GM23338 (cell line): ENCODE measurements around the gene ZNF70. TPM values are rescaled to one million over a fixed set of nuclear protein-coding genes. Genes with fewer than 3 reads are reported as not detected.

Experiments used
- ATAC-seq: fragments of 200-7000 bp; cut with Tn5 transposase; 3 replicates; pipeline ENCODE4 v1.9.1; 2020
- DNase-seq: peaks from one replicate; pipeline ENCODE4 v3.0.0-alpha.2; 2015; ENCODE audit warnings: low spot score
- H2AFZ ChIP-seq: fragments of 200-600 bp; sonication (generic); 2 replicates; pipeline ENCODE4 v1.8.0; 2016; ENCODE audit warnings: antibody characterized with exemption, mild to moderate bottlenecking, moderate library complexity
- H3F3A ChIP-seq: fragments of 200-600 bp; sonication (generic); replicated peaks from 2 replicates; pipeline ENCODE4 v1.8.0; 2017; ENCODE audit warnings: antibody characterized with exemption, mixed run types, low read depth
- H3K27ac ChIP-seq: fragments of 200-600 bp; sonication (generic); 2 replicates; pipeline ENCODE4 v1.6.1; 2016; ENCODE audit warnings: low read depth
- H3K27me3 ChIP-seq: fragments of 200-600 bp; sonication (generic); 2 replicates; pipeline ENCODE4 v1.8.0; 2016; ENCODE audit warnings: mild to moderate bottlenecking, mixed run types, moderate library complexity; ENCODE audit not compliant: insufficient read depth
- H3K36me3 ChIP-seq: fragments of 200-600 bp; sonication (generic); 2 replicates; pipeline ENCODE4 v1.8.0; 2016; ENCODE audit warnings: mild to moderate bottlenecking; ENCODE audit not compliant: insufficient read depth
- H3K4me1 ChIP-seq: fragments of 200-600 bp; sonication (generic); 2 replicates; pipeline ENCODE4 v1.8.0; 2016; ENCODE audit warnings: mild to moderate bottlenecking, moderate library complexity; ENCODE audit not compliant: insufficient read depth
- H3K4me2 ChIP-seq: fragments of 200-600 bp; sonication (generic); 2 replicates; pipeline ENCODE4 v1.7.1; 2017; ENCODE audit warnings: mixed run types
- H3K4me3 ChIP-seq: fragments of 200-600 bp; sonication (generic); 2 replicates; pipeline ENCODE4 v1.6.1; 2016; ENCODE audit warnings: mixed run types
- H3K79me2 ChIP-seq: fragments of 200-600 bp; sonication (generic); replicated peaks from 2 replicates; pipeline ENCODE4 v1.8.0; 2017; ENCODE audit warnings: mild to moderate bottlenecking; ENCODE audit not compliant: insufficient read depth
- H3K9me2 ChIP-seq: fragments of 200-600 bp; sonication (generic); 2 replicates; pipeline ENCODE4 v1.8.0; 2017; ENCODE audit not compliant: insufficient read depth
- H4K20me1 ChIP-seq: fragments of 200-600 bp; sonication (generic); replicated peaks from 2 replicates; pipeline ENCODE4 v1.8.0; 2017; ENCODE audit warnings: mild to moderate bottlenecking; ENCODE audit not compliant: insufficient read depth
- H3K27ac Mint-ChIP-seq: 2 replicates; pipeline ENCODE4 v1.8.0; 2020; ENCODE audit warnings: inconsistent platforms, mild to moderate bottlenecking, moderate library complexity, mixed read lengths
- H3K27me3 Mint-ChIP-seq: 3 replicates; pipeline ENCODE4 v1.8.0; 2022; ENCODE audit warnings: low read depth, mild to moderate bottlenecking, moderate library complexity, mixed read lengths, inconsistent platforms; ENCODE audit not compliant: insufficient read depth, poor library complexity
- H3K36me3 Mint-ChIP-seq: 3 replicates; pipeline ENCODE4 v1.8.0; 2021; ENCODE audit warnings: low read depth, mild to moderate bottlenecking, inconsistent platforms, moderate library complexity, mixed read lengths
- H3K4me1 Mint-ChIP-seq: 3 replicates; pipeline ENCODE4 v1.8.0; 2020; ENCODE audit warnings: mild to moderate bottlenecking, inconsistent platforms, mixed read lengths
- H3K4me3 Mint-ChIP-seq: 3 replicates; pipeline ENCODE4 v1.8.0; 2021; ENCODE audit warnings: moderate library complexity, mild to moderate bottlenecking, inconsistent platforms, mixed read lengths
- H3K9me3 Mint-ChIP-seq: 3 replicates; pipeline ENCODE4 v1.8.0; 2020; ENCODE audit warnings: moderate library complexity, mild to moderate bottlenecking, inconsistent platforms, mixed read lengths
- CREB1 ChIP-seq: fragments of 250-450 bp; sonication (Bioruptor Pico); IDR thresholded peaks from 2 replicates; pipeline ENCODE4 v1.5.0; 2020; ENCODE audit warnings: low read depth, mild to moderate bottlenecking, moderate library complexity
- EZH2 ChIP-seq: fragments of 200-600 bp; sonication (generic); IDR thresholded peaks from one replicate; pipeline ENCODE4 v1.8.0; 2017; ENCODE audit warnings: antibody characterized with exemption, mild to moderate bottlenecking, low read depth; ENCODE audit not compliant: unreplicated experiment
- EZH2phosphoT487 ChIP-seq: fragments of 200-600 bp; sonication (generic); IDR thresholded peaks from one replicate; pipeline ENCODE4 v1.8.1; 2018; ENCODE audit warnings: antibody characterized with exemption; ENCODE audit not compliant: unreplicated experiment
- JUNB ChIP-seq: IDR thresholded peaks from one replicate; pipeline ENCODE4 v1.6.1; 2016; ENCODE audit warnings: antibody characterized with exemption; ENCODE audit not compliant: unreplicated experiment
- POLR2AphosphoS5 ChIP-seq: IDR thresholded peaks from 2 replicates; pipeline ENCODE4 v1.6.1; 2016; ENCODE audit warnings: antibody characterized with exemption, low read depth
- ZNF114 ChIP-seq: fragments of 250-450 bp; sonication (Bioruptor Pico); IDR thresholded peaks from 2 replicates; pipeline ENCODE4 v1.5.0; 2020; ENCODE audit warnings: mild to moderate bottlenecking, moderate library complexity
- ZNF331 ChIP-seq: fragments of 250-450 bp; sonication (Bioruptor Pico); IDR thresholded peaks from 2 replicates; pipeline ENCODE4 v1.5.0; 2020; ENCODE audit warnings: low read depth, mild to moderate bottlenecking, moderate library complexity
- polyA plus RNA-seq: library from polyadenylated mRNA; unstranded; fragments of >200 nt; fragmentation: Nextera tagmentation; extraction: Ambion mirVana; gene quantifications from 2 replicates; pipeline ENCODE4 v1.2.1, GENCODE V29; 2016
- total RNA-seq: library from RNA; depleted of rRNA; stranded (reverse); fragments of >200 nt; shearing (Covaris generic); gene quantifications from 2 replicates; pipeline ENCODE4 v1.2.3, GENCODE V29; 2014
- TF ChIP-seq, protein P1 (sequence below): fragments of 250-450 bp; sonication (Bioruptor Pico); IDR thresholded peaks from 2 replicates; pipeline ENCODE4 v1.5.0; 2020; ENCODE audit warnings: mild to moderate bottlenecking, moderate library complexity
- TF ChIP-seq, protein P2 (sequence below), 2 experiments: fragments of 200-600 bp in 1 of 2; sonication (generic) in 1 of 2; conservative IDR thresholded peaks; 2 replicates each; pipeline versions ENCODE4 v1.5.1 to v1.6.1; 2016 to 2017; ENCODE audit warnings: antibody characterized with exemption in 2 of 2, low read depth in 2 of 2, mild to moderate bottlenecking in 2 of 2, moderate library complexity in 1 of 2
- TF ChIP-seq, protein P3 (sequence below): IDR thresholded peaks from 2 replicates; pipeline ENCODE4 v1.6.1; 2016; ENCODE audit warnings: antibody characterized with exemption
- TF ChIP-seq, protein P4 (sequence below): IDR thresholded peaks from one replicate; pipeline ENCODE4 v1.6.1; 2018; ENCODE audit warnings: antibody characterized with exemption; ENCODE audit not compliant: unreplicated experiment

Gene ZNF70
- total and polyA plus RNA-seq, 2 experiments from 2014 or later, result 0.45 to 2.6 TPM

DNA sequence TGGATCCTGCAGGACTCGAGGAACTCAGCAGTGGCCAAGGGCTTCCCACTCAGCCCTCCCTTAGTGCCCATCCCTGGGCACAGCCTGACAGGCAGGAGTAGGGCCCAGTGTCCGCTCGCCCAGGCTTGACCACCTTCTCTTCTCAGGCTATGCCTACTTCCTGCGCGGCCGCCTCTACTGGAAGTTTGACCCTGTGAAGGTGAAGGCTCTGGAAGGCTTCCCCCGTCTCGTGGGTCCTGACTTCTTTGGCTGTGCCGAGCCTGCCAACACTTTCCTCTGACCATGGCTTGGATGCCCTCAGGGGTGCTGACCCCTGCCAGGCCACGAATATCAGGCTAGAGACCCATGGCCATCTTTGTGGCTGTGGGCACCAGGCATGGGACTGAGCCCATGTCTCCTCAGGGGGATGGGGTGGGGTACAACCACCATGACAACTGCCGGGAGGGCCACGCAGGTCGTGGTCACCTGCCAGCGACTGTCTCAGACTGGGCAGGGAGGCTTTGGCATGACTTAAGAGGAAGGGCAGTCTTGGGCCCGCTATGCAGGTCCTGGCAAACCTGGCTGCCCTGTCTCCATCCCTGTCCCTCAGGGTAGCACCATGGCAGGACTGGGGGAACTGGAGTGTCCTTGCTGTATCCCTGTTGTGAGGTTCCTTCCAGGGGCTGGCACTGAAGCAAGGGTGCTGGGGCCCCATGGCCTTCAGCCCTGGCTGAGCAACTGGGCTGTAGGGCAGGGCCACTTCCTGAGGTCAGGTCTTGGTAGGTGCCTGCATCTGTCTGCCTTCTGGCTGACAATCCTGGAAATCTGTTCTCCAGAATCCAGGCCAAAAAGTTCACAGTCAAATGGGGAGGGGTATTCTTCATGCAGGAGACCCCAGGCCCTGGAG, 32.6 kb upstream of the ZNF70 start (continued):
- TF ChIP-seq, protein P1, sequence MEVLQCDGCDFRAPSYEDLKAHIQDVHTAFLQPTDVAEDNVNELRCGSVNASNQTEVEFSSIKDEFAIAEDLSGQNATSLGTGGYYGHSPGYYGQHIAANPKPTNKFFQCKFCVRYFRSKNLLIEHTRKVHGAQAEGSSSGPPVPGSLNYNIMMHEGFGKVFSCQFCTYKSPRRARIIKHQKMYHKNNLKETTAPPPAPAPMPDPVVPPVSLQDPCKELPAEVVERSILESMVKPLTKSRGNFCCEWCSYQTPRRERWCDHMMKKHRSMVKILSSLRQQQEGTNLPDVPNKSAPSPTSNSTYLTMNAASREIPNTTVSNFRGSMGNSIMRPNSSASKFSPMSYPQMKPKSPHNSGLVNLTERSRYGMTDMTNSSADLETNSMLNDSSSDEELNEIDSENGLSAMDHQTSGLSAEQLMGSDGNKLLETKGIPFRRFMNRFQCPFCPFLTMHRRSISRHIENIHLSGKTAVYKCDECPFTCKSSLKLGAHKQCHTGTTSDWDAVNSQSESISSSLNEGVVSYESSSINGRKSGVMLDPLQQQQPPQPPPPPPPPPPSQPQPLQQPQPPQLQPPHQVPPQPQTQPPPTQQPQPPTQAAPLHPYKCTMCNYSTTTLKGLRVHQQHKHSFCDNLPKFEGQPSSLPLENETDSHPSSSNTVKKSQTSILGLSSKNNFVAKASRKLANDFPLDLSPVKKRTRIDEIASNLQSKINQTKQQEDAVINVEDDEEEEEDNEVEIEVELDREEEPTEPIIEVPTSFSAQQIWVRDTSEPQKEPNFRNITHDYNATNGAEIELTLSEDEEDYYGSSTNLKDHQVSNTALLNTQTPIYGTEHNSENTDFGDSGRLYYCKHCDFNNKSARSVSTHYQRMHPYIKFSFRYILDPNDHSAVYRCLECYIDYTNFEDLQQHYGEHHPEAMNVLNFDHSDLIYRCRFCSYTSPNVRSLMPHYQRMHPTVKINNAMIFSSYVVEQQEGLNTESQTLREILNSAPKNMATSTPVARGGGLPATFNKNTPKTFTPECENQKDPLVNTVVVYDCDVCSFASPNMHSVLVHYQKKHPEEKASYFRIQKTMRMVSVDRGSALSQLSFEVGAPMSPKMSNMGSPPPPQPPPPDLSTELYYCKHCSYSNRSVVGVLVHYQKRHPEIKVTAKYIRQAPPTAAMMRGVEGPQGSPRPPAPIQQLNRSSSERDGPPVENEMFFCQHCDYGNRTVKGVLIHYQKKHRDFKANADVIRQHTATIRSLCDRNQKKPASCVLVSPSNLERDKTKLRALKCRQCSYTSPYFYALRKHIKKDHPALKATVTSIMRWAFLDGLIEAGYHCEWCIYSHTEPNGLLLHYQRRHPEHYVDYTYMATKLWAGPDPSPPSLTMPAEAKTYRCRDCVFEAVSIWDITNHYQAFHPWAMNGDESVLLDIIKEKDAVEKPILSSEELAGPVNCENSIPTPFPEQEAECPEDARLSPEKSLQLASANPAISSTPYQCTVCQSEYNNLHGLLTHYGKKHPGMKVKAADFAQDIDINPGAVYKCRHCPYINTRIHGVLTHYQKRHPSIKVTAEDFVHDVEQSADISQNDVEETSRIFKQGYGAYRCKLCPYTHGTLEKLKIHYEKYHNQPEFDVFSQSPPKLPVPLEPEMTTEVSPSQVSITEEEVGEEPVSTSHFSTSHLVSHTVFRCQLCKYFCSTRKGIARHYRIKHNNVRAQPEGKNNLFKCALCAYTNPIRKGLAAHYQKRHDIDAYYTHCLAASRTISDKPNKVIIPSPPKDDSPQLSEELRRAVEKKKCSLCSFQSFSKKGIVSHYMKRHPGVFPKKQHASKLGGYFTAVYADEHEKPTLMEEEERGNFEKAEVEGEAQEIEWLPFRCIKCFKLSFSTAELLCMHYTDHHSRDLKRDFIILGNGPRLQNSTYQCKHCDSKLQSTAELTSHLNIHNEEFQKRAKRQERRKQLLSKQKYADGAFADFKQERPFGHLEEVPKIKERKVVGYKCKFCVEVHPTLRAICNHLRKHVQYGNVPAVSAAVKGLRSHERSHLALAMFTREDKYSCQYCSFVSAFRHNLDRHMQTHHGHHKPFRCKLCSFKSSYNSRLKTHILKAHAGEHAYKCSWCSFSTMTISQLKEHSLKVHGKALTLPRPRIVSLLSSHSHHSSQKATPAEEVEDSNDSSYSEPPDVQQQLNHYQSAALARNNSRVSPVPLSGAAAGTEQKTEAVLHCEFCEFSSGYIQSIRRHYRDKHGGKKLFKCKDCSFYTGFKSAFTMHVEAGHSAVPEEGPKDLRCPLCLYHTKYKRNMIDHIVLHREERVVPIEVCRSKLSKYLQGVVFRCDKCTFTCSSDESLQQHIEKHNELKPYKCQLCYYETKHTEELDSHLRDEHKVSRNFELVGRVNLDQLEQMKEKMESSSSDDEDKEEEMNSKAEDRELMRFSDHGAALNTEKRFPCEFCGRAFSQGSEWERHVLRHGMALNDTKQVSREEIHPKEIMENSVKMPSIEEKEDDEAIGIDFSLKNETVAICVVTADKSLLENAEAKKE, result no peak
- TF ChIP-seq EZH2phosphoT487 (no peak), POLR2AphosphoS5 (no peak), CREB1 (no peak)
- TF ChIP-seq, protein P2, sequence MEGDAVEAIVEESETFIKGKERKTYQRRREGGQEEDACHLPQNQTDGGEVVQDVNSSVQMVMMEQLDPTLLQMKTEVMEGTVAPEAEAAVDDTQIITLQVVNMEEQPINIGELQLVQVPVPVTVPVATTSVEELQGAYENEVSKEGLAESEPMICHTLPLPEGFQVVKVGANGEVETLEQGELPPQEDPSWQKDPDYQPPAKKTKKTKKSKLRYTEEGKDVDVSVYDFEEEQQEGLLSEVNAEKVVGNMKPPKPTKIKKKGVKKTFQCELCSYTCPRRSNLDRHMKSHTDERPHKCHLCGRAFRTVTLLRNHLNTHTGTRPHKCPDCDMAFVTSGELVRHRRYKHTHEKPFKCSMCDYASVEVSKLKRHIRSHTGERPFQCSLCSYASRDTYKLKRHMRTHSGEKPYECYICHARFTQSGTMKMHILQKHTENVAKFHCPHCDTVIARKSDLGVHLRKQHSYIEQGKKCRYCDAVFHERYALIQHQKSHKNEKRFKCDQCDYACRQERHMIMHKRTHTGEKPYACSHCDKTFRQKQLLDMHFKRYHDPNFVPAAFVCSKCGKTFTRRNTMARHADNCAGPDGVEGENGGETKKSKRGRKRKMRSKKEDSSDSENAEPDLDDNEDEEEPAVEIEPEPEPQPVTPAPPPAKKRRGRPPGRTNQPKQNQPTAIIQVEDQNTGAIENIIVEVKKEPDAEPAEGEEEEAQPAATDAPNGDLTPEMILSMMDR (conservative IDR thresholded peaks at IDR 0.05; ENCODE audit: low read depth in 2 of 2), result no peak

DNA sequence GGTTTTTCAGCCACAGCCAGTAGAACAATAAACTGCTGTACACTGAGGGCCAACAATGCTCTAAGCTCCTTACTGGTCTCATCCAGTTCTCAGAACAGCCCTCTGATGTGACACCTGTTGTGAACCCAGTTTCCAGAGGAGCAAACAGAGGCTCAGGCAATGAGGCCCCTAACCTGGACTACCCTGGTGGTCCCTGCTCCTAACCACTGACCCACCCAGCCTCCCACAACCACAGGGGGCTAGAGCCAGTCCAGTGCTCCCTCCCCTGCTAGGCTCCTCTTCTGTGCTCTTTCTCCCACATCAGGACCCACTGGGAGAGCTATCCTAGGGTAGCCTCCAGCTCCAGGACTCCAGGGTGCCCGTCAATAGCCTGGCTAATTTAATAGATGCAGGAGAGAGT, 31.8 kb upstream of the ZNF70 start:
- H3K27me3 ChIP-seq, result no peaks in the 10 kb centered on the region
- ATAC-seq, result no peak
- peaks cover 3% of the 10 kb centered on the region for H3K36me3 Mint-ChIP-seq
- no peaks in the 10 kb centered on the region for H3K9me3 Mint-ChIP-seq
- H3K36me3 ChIP-seq, result no peaks in the 10 kb centered on the region
- no peak overlapping the region for H3K4me2 ChIP-seq
- H3K4me1 Mint-ChIP-seq, result peaks cover 9% of the 10 kb centered on the region
- H3F3A ChIP-seq, result 0 out of 2 replicates have a peak, but pooled peaks cover 6% of the 10 kb centered on the region
- H3K27ac Mint-ChIP-seq, result no peak overlapping the region
- H3K4me3 Mint-ChIP-seq, result no peak overlapping the region
- H4K20me1 ChIP-seq, result peaks cover 3% of the 10 kb centered on the region; the same call in 1 of the 2 replicates
- peaks cover 4% of the 10 kb centered on the region for H3K79me2 ChIP-seq
- H3K4me3 ChIP-seq, result no peak overlapping the region
- no peak for DNase-seq
- no peak overlapping the region for H3K27ac ChIP-seq
- H2AFZ ChIP-seq, result no peak overlapping the region
- H3K4me1 ChIP-seq, result peaks cover 7% of the 10 kb centered on the region
- no peaks in the 10 kb centered on the region for H3K9me2 ChIP-seq
- H3K27me3 Mint-ChIP-seq, result peaks cover 9% of the 10 kb centered on the region
- TF ChIP-seq ZNF331 (no peak), EZH2 (no peak), CREB1 (no peak), EZH2phosphoT487 (no peak), ZNF114 (CRISPR knock-in tag) (no peak), POLR2AphosphoS5 (no peak), JUNB (no peak)
- TF ChIP-seq, protein P3, sequence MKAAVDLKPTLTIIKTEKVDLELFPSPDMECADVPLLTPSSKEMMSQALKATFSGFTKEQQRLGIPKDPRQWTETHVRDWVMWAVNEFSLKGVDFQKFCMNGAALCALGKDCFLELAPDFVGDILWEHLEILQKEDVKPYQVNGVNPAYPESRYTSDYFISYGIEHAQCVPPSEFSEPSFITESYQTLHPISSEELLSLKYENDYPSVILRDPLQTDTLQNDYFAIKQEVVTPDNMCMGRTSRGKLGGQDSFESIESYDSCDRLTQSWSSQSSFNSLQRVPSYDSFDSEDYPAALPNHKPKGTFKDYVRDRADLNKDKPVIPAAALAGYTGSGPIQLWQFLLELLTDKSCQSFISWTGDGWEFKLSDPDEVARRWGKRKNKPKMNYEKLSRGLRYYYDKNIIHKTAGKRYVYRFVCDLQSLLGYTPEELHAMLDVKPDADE, result no peak
- TF ChIP-seq, protein P4, sequence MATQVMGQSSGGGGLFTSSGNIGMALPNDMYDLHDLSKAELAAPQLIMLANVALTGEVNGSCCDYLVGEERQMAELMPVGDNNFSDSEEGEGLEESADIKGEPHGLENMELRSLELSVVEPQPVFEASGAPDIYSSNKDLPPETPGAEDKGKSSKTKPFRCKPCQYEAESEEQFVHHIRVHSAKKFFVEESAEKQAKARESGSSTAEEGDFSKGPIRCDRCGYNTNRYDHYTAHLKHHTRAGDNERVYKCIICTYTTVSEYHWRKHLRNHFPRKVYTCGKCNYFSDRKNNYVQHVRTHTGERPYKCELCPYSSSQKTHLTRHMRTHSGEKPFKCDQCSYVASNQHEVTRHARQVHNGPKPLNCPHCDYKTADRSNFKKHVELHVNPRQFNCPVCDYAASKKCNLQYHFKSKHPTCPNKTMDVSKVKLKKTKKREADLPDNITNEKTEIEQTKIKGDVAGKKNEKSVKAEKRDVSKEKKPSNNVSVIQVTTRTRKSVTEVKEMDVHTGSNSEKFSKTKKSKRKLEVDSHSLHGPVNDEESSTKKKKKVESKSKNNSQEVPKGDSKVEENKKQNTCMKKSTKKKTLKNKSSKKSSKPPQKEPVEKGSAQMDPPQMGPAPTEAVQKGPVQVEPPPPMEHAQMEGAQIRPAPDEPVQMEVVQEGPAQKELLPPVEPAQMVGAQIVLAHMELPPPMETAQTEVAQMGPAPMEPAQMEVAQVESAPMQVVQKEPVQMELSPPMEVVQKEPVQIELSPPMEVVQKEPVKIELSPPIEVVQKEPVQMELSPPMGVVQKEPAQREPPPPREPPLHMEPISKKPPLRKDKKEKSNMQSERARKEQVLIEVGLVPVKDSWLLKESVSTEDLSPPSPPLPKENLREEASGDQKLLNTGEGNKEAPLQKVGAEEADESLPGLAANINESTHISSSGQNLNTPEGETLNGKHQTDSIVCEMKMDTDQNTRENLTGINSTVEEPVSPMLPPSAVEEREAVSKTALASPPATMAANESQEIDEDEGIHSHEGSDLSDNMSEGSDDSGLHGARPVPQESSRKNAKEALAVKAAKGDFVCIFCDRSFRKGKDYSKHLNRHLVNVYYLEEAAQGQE, result no peak
